Islet precursor cell (in vitro differentiated cells): Measurements from ENCODE around the gene CRYBG2.
"Not testable (repeated sequence)": the region's sequence is repeated elsewhere in the genome, so short reads cannot be mapped to it uniquely, and the experiment has no call there.

Experiments
- DNase-seq: peaks from one replicate; pipeline ENCODE4 v3.0.0-alpha.2; 2018

CRYBG2 gene, protein sequence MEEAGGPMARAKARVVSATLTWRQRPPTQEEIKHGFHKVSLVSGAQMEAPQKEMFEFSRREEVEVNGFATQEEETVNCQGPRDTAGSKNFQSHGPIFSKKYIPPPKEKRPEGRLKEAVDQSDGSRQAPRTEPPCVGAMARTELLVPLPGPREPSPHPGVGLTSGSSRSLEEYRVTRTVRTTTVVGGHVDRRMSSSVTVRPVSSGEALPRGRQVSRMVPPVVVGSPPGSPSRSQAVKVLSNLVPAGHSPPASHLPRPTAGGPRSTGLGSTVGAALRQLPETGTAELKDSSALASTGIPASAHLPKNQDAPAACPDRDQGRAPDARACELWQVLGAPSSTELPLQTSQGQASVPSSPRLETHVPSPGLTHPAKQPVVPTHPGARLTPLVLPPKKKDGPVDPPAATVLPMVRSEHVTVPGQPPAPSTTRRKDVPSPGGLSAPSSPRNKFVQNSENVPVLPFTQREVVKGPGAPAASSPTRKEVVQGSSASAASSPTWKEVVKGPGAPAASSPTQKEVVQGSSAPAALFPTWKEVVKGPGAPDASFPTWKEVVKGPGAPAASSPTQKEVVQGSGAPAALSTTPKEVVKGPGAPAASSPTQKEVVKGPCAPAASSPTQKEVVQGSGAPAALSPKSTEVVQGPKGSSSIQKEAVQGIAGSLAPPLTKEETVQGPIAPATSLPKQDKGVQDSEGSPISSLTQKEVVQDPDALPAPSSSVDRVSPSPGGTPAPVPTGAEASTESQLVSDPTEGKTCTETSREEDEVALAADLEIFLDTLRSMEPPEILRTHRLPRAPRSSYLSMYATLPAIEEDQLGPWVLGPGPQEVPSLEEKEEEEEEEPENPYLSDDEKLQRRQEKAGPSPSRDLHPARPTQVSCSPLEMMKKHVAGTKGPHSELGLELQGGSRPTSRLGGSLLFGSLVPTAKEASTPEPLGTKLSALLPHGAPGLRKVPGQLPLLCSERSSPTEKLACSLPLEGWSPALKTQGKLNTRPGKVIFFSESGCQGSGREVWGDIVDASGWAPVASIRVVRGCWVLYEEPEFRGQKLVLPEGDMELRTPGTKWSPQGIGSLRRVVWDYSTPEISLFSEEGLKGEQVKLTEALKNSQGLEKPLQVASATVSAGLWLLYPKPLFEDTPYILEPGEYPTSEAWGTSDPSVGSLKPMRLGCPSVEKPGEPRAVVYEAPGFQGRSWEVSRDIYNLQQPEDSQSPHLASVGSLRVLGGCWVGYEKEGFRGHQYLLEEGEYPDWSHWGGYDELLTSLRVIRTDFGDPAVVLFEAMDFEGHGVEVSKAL (N-terminal part only)

DNA sequence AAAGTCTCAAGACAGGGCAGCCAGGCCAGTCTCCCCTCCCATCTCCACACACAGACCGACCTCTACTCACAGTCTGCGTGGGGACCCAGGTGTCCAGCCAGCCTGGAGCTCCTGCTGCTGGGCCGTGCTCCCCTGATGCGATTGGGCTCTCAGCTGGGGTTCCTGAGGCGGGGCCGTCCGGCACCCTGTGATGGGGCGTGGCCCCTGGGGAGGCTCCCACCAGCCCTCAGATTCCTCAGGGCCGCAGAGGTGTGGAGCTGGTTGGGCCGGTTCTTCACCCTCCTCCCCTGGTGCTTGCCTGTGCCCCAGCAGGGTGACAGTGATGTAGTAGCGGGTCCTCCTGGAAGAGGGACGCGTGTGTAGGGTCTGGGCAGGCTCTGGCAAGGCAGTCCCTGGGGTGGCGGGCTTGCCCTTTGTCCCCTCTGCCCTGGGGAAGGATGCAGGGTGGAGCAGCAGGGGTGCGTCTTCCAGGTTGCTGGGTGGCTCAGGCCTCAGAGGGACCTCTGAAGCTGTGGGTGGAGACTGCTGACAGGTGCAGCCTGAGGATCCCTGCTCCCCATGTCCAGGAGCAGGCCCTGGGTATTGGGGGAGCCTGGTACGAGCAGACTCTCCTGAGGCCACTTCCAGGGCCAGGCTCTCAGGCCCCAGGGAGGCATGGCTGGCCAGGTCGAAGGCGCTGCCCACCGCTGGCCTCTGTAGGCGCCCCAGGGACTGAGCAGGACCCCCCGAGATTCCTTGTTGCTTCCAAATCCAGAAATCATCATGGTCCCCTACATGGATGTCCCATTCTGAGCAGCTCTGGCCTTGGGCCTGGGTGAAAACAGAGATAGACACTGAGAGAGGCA is at the start of gene CRYBG2:
TSS of gene CRYBG2 (minus strand) at position 155 of the 845 bp plus-strand sequence. CDS start 7,473 bp downstream, outside the sequence.
- DNase-seq: peak; percentile 89

DNA sequence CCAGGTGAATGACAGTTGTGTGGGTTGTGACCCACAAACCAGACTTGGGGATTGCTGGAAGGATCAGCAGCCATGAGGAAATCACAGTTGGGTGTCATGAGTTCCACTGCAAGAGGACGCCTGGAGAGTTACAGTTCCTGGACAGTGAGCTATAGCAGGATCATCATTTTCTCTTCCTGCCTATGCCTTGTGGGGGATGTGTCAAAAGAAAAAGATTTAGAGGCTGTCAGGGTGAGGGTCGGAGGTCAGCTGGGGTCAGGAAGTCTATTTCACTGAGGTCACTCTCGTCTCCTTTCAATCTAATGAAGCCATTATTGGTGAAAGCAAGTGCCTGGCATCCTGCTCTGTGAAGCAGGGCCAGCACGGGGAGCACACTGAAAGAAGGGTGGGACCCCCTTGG is 49.7 kb upstream of the CRYBG2 start:
- DNase-seq: no peak

DNA sequence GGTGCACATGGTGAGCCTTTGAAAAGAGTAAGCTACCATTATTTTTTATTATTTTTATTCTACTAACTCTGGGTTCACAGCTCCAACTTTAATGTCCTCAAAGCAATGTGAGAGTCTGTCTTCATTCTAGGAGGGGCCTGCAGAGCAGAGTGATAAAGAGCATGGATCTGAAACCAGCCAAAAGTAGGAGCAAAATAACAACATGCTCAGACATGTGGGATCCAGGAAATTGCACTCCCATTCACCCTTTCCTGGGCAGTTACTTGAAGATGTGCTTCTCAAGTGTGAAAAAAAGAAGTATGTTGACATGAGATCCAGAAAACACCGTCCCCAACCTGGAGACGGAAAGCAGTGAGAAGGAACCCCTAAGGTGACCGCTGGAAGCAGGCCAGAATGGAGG is 48.0 kb upstream of the CRYBG2 start:
- no peak for DNase-seq

DNA sequence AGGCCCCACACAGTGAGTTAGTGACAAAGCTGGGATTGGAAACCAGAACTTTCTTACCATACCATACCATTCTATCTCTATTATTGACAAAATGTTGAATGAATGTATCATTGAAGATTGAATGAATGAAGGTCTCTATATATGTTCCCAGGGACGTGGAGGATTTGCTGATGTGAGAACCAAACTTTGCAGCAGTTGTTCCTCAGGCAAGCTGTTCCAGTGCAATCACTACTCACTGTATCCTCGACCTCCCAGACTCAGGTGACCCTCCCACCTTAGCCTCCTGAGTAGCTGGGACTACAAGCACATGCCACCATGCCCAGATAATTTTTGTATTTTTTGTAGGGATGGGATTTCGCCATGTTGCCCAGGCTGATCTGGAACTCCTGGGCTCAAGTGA is 45.1 kb upstream of the CRYBG2 start:
- no peak for DNase-seq

DNA sequence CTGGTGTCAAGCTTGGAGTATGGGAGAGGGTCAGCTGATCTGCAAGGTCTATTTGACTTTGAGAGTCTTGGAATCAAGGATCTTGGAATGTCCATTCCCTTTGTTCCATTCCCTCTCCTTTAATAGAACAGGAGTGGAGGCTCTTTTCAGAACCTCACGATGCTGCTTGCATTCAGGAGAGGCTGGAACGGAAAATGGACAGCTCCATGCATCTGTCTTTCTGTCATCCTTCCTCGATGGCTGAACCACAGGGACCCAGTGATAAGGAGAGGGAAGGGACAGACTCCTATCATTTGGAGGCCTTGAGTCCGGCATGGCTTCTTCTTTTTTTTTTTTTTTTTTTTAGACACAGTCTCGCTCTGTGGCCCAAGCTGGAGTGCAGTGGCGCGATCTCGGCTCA is 41.8 kb upstream of the CRYBG2 start:
- DNase-seq: no peak

DNA sequence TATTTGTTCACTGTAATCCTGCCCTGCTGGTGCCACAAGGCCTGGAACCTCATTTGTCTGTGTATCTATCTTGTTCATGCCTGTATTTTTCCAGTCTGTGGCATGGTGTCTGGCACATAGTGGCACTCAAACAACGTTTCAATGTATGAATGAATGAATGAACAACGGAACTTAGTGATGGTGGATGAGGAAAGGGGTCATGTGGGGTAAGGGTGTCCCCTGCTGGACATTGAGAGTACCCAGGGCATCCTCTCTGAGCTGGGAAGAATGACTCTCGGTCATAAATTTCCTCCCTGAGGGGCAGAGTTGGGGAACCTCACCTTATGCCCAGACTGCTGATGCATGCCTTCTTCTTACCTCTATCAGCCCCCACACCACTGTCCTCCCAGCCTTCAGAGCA is 37.5 kb upstream of the CRYBG2 start:
- DNase-seq: peak; percentile 70

DNA sequence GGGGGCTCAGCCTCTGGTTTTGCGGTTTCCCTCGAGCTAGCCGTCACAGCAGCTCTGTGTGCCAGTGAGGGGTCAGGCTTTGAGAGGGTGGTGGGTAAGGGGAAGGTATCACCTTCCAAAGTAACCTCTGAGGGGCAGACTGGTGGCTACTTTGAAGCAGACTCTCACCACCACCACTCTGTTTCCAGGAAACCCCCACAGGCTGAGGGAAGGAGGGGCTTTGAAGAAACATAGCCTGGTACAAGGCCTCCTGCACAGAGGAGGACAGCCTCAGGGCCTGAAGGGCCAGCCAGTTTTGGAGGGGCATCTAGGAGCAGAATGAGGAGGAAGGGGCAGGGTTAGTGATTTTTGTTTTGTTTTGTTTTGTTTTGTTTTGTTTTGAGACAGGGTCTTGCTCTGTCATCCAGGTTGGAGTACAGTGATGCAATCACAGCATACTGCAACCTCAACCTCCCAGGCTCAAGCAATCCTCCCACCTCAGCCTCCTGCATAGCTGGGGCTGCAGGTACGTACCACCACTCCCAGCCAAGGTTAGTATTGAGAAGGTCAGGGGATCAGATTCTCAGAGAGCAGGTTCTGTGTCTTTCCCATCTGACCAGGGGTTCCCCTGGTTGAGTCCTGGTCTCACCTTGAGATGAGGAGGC is 35.8 kb upstream of the CRYBG2 start:
- no peak for DNase-seq

DNA sequence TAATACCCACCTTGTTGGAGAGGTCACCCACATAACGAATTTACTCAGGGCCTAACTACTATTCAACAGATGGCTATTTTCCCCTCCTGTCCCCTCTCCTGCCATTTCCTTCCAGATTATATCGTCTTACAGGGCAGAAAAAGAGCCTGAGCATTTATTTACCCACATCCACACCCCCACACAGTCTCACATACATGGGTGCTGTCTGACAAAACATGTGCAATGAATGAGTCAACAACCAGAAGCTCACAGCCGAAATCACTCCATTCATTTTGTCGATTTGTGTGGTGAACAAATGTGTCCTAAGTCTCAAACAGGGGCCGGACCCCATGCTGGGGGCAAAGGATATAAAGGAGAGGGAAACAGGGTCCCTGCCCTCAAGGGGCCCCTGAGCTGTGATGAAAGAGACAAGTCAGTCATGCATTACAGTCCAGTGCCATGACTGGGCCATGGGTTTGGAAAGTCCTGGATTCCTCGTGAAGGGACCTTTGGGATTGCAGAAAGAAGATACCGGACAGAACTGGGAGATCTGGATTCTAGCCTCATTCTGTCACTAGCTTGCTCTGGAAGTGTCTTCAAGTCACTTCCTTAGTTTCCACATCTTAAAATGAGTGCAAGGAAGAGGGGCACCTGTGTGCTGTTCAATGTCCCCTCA is 35.0 kb upstream of the CRYBG2 start:
- no peak for DNase-seq

DNA sequence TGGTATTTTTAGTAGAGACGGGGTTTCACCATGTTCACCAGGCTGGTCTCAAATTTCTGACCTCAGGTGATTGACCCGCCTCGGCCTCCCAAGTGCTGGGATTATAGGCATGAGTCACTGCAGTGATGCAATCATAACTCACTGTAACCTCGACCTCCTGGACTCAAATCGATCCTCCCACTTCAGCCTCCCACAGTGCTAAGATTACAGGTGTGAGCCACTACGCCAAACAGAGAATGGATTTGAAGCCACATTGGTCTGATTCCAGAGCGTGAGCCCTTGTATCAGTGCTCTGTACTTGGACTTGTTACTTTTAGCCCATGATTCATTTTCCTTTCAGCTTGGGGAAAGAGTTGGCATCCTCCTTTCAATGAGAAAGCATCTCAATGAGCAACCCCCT is 33.5 kb upstream of the CRYBG2 start:
- DNase-seq: no peak

DNA sequence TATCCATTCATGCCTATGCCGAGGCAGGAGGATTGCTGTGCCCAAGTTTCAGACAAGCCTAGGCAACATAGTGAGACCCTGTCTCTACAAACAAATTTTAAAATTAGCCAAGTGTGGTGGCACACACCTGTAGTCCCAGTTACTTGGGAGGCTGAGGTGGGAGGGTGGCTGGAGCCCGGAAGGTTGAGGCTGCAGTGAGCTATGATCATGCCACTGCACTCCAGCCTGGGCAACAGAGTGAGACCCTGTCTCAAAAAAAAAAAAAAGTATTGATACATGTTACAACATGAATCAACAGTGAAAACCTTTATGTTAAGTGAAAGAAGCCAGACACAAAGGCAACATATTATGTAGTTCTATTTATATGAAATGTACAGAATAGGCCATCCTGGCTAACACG is 31.1 kb upstream of the CRYBG2 start:
- not testable (repeated sequence) for DNase-seq

DNA sequence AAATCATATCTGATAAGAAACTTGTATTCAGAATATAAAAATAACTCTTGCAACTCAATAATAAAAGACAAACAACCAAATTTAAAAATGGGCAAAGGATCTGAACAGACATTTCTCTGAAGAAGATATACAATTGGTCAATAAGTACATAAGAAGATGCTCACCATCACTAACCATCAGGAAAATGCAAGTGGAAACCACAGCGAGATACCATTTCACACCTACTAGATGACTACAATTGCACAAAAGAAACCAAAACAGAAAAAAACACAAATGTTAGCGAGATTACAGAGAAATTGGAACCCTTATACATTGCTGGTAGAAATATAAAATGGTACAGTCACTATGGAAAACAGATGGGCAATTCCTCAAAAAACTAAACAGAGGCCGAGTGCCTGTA is 30.1 kb upstream of the CRYBG2 start:
- DNase-seq: no peak

DNA sequence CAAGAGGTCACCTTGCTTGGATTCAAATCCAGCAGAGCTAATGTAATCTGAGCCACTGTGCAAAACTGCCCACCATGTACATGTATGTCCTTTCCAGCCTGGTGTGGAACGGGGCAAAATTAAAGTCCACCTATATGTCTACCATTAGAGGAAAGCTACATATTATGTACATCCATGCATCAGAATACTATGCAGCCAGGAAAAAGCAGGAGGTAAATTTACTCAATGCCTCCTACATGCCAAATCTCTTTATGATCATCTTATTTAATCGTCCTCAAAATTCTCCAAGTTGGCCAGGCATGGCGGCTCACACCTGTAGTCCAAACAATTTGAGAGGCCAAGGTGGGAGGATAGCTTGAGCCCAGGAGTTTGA is 24.9 kb upstream of the CRYBG2 start:
- DNase-seq: no peak

DNA sequence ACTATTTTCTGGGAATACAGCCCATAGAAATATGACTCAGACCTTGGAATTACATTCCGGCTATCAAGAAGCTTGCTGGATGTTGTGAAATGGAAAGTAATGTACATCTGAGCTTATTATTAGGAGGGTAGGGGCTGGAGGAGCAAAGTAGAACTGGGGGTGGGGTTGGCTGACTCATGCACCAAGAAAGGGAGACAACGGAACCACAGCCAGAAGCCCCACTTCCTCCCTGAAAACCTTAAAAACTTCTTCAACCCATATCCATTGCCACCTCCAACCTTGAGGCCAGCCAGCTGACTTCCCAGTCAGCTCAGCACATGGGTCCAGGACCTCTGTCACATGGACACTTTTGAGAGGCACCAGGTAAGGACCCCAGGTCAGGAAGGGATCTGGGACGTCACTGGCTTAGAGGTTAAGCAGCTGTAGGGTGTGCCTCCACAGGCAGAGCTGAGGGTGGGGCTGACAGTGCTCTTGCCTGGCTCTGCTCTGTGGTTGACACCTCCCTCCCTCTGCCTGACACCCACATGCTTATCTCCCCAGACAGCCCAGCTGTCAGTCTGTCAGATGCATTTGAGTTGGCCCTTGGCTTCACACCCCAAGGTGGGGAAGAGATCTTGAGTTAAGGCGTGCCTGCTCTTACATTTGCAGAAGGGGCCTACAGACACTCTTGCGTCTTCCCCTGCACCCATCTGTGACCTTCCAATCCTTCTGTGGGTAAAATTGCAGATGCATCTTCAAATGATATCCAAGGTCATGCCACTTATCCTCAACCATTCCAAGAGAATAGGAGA is 24.4 kb upstream of the CRYBG2 start:
- DNase-seq: no peak

DNA sequence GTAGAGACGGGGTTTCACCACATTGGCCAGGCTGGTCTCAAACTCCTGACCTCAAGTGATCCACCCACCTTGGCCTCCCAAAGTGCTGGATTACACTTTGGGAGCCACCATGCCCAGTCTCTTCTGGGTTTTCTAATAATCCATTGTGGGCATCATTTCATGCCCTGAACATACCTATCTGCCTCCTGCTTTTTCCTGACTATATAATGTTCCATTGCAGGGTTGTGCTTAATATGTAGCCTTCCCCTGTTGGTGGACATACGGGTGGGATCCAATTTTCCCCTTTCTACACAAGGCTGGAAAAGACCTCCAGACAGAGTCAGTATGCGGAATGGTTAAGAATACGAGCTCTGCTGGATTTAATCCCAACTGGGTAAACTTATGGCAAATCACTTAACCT is 22.1 kb upstream of the CRYBG2 start:
- no peak for DNase-seq

DNA sequence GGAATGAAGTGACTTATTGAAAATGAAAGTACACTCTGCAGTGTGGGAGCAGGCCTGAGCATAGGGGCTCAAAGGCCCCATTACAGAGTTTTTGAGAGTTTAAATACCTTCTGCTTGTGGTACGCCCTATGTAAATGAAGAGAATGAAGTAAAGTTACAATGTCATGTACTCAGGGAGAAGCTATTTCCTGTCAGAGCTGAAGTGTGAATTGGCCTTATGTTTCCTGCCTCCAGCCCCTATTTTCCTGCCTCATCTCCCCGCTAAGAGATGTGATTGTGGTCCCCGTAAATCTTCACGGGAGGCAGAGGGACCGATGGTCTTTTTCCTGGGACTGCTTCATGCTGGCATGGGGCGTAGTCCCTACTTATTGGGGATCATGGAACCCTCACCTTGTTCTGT is 21.2 kb upstream of the CRYBG2 start:
- DNase-seq: no peak

DNA sequence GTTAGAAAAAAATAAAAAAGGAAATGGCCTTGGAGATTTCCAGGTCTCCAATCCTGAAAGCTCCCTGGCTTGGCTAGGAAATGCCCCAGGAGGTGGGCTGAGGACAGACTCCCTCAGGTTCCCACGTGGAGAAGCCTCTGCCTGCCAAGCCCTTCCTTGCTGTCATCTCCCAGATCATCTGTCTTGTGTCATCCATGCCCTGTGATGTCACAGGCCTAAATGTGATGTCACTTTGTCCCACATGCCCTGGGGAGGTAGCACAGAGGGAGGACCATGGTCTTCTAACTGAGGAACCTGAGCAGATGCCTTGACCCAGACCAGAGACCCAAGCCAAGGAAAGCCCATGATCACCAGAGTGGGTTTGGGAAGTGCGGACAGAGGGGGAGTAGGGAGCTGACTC is 20.4 kb upstream of the CRYBG2 start:
- not testable (repeated sequence) for DNase-seq

DNA sequence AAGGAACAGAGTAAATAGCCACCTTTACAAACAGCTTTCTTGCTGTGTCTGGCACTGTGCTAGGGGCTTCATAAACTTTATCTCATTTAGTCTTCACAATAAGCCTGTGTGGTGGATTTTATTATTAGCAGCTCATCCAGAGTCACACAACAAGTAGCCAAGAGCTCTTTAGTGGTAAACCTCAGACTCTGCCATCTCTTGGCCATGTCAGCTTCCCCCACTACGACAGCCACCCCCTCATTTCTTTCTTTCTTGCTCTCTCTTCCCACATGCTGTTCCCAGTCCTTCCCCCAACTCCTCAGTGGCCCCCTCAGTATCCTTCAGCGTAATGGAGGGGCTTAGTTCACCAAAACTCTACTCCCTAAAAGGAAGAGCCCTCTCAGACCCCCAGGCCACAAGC is 19.9 kb upstream of the CRYBG2 start:
- no peak for DNase-seq

DNA sequence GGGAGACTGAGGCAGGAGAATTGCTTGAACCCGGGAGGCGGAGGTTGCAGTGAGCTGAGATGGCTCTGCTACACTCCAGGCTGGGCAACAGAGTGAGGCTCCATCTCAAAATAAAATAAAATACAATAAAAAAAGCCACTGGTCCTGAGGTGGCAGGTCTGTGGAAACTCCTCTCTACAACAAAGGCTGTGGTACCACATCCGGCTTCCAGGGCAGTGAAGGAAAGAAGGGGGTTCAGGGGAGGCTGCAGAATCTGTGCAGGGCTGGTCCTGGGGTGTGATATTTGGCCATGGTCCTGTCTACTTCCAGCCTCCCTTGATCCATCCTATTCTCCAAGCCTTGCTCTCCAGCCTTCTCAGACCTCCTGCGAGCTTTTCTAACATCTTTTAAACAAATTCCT is 19.4 kb upstream of the CRYBG2 start:
- DNase-seq: no peak

DNA sequence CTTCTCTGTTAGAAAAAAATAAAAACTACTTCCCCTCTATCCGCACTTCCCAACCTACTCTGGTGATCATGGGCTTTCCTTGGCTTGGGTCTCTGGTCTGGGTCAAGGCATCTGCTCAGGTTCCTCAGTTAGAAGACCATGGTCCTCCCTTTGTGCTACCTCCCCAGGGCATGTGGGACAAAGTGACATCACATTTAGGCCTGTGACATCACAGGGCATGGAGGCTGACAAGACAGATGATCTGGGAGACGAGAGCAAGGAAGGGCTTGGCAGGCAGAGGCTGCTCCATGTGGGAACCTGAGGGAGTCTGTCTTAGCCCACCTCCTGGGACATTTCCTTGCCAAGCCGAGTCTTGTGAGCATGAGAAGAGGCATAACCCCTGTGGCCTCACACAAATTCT is 18.7 kb upstream of the CRYBG2 start, which contains the start of gene ZNF683:
TSS of gene ZNF683 (minus strand) at position 140 of the 400 bp plus-strand sequence. CDS start 4,179 bp downstream, outside the sequence.
- DNase-seq: not testable (repeated sequence)

DNA sequence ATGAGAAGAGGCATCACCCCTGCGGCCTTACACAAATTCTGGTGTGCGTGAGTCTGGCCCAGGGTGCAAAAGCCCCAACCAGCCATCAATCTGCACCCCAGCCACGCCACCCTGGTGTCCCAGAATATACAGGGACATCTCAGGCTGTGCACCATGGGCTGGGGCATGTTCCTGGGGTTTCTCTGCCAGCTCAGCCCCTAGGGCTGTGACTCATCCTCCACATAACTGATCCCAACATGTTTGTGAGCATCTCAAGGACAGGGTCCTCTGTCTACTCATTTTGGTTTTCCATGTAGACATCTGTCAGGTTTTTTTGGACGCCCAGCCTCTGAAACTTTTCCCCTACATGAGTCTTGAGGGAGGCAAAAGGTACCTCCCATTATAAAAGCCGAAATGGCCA is 18.1 kb upstream of the CRYBG2 start:
- no peak for DNase-seq
